Iris pigment epithelial cell (primary cell): Measurements from ENCODE around the gene TPD52L2.

ENCODE experiments used
- DNase-seq: peaks from one replicate; pipeline ENCODE4 v3.0.0-alpha.2; 2011; ENCODE audit warnings: low read depth

Gene TPD52L2

GRCh38 chr20:63932606-63933160, 67.6 kb downstream of the TPD52L2 start:
- no peak for DNase-seq

GRCh38 chr20:63933646-63934045, 68.6 kb downstream of the TPD52L2 start:
- DNase-seq: no peak

GRCh38 chr20:63934271-63935068, 69.4 kb downstream of the TPD52L2 start:
- DNase-seq: no peak

GRCh38 chr20:63935447-63935846, 70.4 kb downstream of the TPD52L2 start:
- no peak for DNase-seq

- no peak for DNase-seq
Observed at GRCh38 chr20:63937596-63937995, 72.5 kb downstream of the TPD52L2 start.

DNA sequence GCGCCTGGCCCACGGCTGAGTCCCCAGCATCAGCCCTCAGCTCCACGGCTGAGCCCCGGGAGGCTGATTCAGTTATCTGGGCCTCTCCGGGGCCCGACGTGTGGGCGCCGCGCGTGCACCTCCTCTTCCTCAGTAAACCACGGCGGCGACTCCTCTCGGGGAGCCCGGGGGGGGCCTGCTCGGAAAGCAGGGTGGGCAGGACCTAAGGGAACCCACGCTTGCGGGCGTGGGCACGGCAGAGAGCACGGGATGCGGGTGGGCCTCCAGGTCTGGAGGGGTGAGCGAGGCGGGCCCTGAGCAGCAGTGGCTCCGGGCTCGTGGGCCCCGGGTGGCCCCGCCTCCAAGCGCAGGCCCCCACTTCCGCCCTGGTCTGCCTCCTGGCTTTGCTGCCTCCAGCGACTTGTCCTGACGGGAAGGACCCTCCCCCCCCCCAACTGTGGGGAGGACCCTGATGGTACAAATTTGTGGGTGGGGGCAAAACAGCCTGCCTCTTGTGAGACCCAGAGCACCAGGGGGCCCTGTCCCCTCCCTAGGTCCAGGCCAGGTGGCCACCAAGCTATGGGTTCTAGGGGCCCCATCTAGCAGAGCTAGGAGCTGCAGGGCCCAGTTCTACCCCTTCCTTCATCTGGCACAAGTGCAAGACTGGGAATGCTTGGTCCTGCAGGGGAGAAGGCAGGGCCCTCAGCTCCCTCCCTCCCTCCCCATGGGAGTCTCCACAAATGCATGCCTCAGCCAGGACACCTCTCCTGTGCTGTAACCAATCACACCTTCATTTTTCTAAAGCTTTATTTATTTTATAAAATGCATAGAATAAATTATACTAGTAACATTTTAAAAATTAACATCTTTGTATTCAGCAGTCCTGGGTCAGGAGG, 74.2 kb downstream of the TPD52L2 start:
- no peak for DNase-seq

DNA sequence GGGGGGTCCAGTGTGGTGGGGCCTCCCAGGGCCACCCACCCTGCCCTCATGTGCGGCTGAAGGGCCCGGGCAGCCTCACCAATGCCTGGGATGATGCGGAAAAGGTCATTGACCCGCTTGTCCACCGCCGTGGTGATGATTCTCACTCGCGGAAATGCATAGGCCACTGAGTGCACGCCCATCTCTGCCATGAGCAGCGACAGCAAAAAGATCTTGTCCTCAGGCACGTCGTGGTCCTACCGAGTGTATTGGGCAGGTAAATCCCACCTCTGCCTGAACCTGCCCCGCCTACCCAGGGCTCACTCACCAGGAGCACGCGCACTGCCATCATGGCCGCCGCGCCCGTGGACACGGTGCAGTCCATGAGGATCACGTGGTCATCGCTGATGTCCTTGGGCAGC, 75.0 kb downstream of the TPD52L2 start:
- DNase-seq: no peak

GRCh38 chr20:63940472-63941266, 75.6 kb downstream of the TPD52L2 start:
- no peak for DNase-seq
